Measurements from ENCODE around the gene CDA.

Gene CDA

GRCh38 chr1:20575541-20576336 lies 13.2 kb upstream of the CDA start:
- no peaks in the 10 kb centered on the region for H3K36me3 ChIP-seq (ENCODE audit: control insufficient read depth, low read length)
- peaks cover 5% of the 10 kb centered on the region; the same call in 1 of the 2 replicates for H3K4me1 ChIP-seq (ENCODE audit: control insufficient read depth, low read length)
- no peak overlapping the region for H3K27ac ChIP-seq (ENCODE audit: low read depth, low read length)
- no peak for TF ChIP-seq CTCF (IDR thresholded peaks at IDR 0.05; ENCODE audit: low read depth, low read length, poor library complexity, severe bottlenecking)
- TF ChIP-seq EZH2phosphoT487 (IDR thresholded peaks at IDR 0.05; ENCODE audit: borderline replicate concordance, low read length): no peak
- H3F3A ChIP-seq (ENCODE audit: control insufficient read depth, insufficient read depth): no peaks in the 10 kb centered on the region
- H3K9me3 ChIP-seq (ENCODE audit: control insufficient read depth, insufficient read depth, low read length): no peaks in the 10 kb centered on the region
- H3K4me2 ChIP-seq (ENCODE audit: low read length): no peak overlapping the region
- H4K20me1 ChIP-seq (ENCODE audit: control insufficient read depth, insufficient read depth, low read depth, low read length): no peaks in the 10 kb centered on the region
- peaks cover 6% of the 10 kb centered on the region; the same call in 1 of the 2 replicates for H3K27me3 ChIP-seq (ENCODE audit: control insufficient read depth, low read length)
- H3K9me2 ChIP-seq (replicated peaks; ENCODE audit: control insufficient read depth, low read length): no peaks in the 10 kb centered on the region
- H3K4me3 ChIP-seq (ENCODE audit: low read length): no peak overlapping the region
- H3K79me2 ChIP-seq (ENCODE audit: control insufficient read depth, low read length): no peaks in the 10 kb centered on the region

DNA sequence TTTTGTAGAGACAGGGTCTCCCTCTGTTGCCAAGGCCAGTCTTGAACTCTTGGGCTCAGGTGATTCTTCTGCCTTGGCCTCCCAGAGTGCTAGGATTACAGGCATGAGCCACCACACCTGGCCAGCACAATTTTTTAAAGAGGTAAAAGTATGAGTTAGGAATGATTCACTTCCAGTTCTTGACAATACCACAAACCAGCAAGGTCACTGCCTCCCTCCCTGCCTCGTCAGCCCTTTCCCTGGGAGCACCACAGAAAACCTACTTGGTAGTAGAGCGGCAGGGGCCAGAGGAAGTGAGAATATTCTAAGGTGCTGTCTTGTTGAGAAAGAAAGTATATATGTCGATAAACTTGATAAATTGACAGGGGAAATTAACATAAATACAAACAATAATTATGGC lies 10.8 kb upstream of the CDA start:
- H3K9me2 ChIP-seq (replicated peaks; ENCODE audit: control insufficient read depth, low read length): no peaks in the 10 kb centered on the region
- no peak overlapping the region for H3K4me2 ChIP-seq (ENCODE audit: low read length)
- peaks cover 4% of the 10 kb centered on the region; the same call in 1 of the 2 replicates for H3K27me3 ChIP-seq (ENCODE audit: control insufficient read depth, low read length)
- no peak overlapping the region for H3K4me3 ChIP-seq (ENCODE audit: low read length)
- peaks cover 5% of the 10 kb centered on the region; the same call in 1 of the 2 replicates for H3K4me1 ChIP-seq (ENCODE audit: control insufficient read depth, low read length)
- H3K27ac ChIP-seq (ENCODE audit: low read depth, low read length): no peak overlapping the region
- TF ChIP-seq CTCF (IDR thresholded peaks at IDR 0.05; ENCODE audit: low read depth, low read length, poor library complexity, severe bottlenecking): no peak
- no peak for TF ChIP-seq EZH2phosphoT487 (IDR thresholded peaks at IDR 0.05; ENCODE audit: borderline replicate concordance, low read length)
- H4K20me1 ChIP-seq (ENCODE audit: control insufficient read depth, insufficient read depth, low read depth, low read length): no peaks in the 10 kb centered on the region
- no peaks in the 10 kb centered on the region for H3K9me3 ChIP-seq (ENCODE audit: control insufficient read depth, insufficient read depth, low read length)
- H3F3A ChIP-seq (ENCODE audit: control insufficient read depth, insufficient read depth): no peaks in the 10 kb centered on the region
- H3K79me2 ChIP-seq (ENCODE audit: control insufficient read depth, low read length): no peaks in the 10 kb centered on the region
- no peaks in the 10 kb centered on the region for H3K36me3 ChIP-seq (ENCODE audit: control insufficient read depth, low read length)

GRCh38 chr1:20578721-20579395 lies 10.0 kb upstream of the CDA start:
- no peaks in the 10 kb centered on the region for H3F3A ChIP-seq (ENCODE audit: control insufficient read depth, insufficient read depth)
- no peaks in the 10 kb centered on the region for H4K20me1 ChIP-seq (ENCODE audit: control insufficient read depth, insufficient read depth, low read depth, low read length)
- H3K27ac ChIP-seq (ENCODE audit: low read depth, low read length): no peak overlapping the region
- H3K9me2 ChIP-seq (replicated peaks; ENCODE audit: control insufficient read depth, low read length): no peaks in the 10 kb centered on the region
- H3K4me2 ChIP-seq (ENCODE audit: low read length): no peak overlapping the region
- peaks cover 5% of the 10 kb centered on the region; the same call in 1 of the 2 replicates for H3K4me1 ChIP-seq (ENCODE audit: control insufficient read depth, low read length)
- H3K27me3 ChIP-seq (ENCODE audit: control insufficient read depth, low read length): no peaks in the 10 kb centered on the region; the same call in 1 of the 2 replicates
- no peak overlapping the region for H3K4me3 ChIP-seq (ENCODE audit: low read length)
- TF ChIP-seq CTCF (IDR thresholded peaks at IDR 0.05; ENCODE audit: low read depth, low read length, poor library complexity, severe bottlenecking): no peak
- no peak for TF ChIP-seq EZH2phosphoT487 (IDR thresholded peaks at IDR 0.05; ENCODE audit: borderline replicate concordance, low read length)
- H3K79me2 ChIP-seq (ENCODE audit: control insufficient read depth, low read length): no peaks in the 10 kb centered on the region
- no peaks in the 10 kb centered on the region for H3K9me3 ChIP-seq (ENCODE audit: control insufficient read depth, insufficient read depth, low read length)
- H3K36me3 ChIP-seq (ENCODE audit: control insufficient read depth, low read length): no peaks in the 10 kb centered on the region

Data from DOHH2 (cell line).